ENCODE results near the gene SPATC1L.
"Not testable (repeated sequence)": the region's sequence is repeated elsewhere in the genome, so short reads cannot be mapped to it uniquely, and the experiment has no call there.

SPATC1L gene

GRCh38 chr21:46203203-46203600 is 18.9 kb upstream of the SPATC1L start:
- TF ChIP-seq, protein P1, sequence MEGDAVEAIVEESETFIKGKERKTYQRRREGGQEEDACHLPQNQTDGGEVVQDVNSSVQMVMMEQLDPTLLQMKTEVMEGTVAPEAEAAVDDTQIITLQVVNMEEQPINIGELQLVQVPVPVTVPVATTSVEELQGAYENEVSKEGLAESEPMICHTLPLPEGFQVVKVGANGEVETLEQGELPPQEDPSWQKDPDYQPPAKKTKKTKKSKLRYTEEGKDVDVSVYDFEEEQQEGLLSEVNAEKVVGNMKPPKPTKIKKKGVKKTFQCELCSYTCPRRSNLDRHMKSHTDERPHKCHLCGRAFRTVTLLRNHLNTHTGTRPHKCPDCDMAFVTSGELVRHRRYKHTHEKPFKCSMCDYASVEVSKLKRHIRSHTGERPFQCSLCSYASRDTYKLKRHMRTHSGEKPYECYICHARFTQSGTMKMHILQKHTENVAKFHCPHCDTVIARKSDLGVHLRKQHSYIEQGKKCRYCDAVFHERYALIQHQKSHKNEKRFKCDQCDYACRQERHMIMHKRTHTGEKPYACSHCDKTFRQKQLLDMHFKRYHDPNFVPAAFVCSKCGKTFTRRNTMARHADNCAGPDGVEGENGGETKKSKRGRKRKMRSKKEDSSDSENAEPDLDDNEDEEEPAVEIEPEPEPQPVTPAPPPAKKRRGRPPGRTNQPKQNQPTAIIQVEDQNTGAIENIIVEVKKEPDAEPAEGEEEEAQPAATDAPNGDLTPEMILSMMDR (conservative IDR thresholded peaks at IDR 0.05; ENCODE audit: low read length) = no peak
- H3K4me3 ChIP-seq (ENCODE audit: low read length) = no peak overlapping the region
- DNase-seq (ENCODE audit: low read depth) = no peak

GRCh38 chr21:46202592-46203202 is 18.4 kb upstream of the SPATC1L start:
- TF ChIP-seq, protein P1 (conservative IDR thresholded peaks at IDR 0.05; ENCODE audit: low read length) = no peak
- H3K4me3 ChIP-seq (ENCODE audit: low read length) = no peak overlapping the region
- no peak for DNase-seq (ENCODE audit: low read depth)

DNA sequence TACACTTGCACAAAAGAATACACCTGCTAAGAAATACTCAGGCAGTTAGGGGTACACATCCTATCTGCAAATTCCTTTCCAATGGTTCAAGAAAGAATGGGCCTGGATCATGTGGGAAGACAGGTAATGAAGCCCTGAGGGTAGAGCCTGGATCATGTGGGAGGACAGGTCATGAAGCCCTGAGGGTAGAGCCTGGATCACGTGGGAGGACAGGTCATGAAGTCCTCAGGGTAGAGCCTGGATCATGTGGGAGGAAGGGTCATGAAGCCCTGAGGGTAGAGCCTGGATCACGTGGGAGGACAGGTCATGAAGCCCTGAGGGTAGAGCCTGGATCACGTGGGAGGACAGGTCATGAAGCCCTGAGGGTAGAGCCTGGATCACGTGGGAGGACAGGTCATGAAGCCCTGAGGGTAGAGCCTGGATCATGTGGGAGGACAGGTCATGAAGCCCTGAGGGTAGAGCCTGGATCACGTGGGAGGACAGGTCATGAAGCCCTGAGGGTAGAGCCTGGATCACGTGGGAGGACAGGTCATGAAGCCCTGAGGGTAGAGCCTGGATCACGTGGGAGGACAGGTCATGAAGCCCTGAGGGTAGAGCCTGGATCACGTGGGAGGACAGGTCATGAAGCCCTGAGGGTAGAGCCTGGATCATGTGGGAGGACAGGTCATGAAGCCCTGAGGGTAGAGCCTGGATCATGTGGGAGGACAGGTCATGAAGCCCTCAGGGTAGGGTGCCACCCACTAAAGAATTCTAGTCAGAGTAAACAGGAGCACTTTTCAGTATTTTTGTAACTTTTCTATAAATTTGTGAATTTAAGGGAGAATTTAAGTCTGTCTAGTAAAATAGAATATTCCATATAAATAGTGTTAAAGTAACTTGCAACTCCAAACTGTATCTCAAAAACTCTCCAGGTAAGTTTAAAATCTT is 16.9 kb upstream of the SPATC1L start:
- H3K4me3 ChIP-seq (ENCODE audit: low read length); DNase-seq (ENCODE audit: low read depth): not testable (repeated sequence)

- no peak for DNase-seq (ENCODE audit: low read depth)
- TF ChIP-seq, protein P1 (conservative IDR thresholded peaks at IDR 0.05; ENCODE audit: low read length) = no peak
- no peak overlapping the region for H3K4me3 ChIP-seq (ENCODE audit: low read length)
Measured at GRCh38 chr21:46199436-46200373, 15.4 kb upstream of the SPATC1L start.

GRCh38 chr21:46196733-46197132 is 12.5 kb upstream of the SPATC1L start:
- no peak overlapping the region for H3K4me3 ChIP-seq (ENCODE audit: low read length)
- DNase-seq (ENCODE audit: low read depth) = no peak
- TF ChIP-seq, protein P1 (conservative IDR thresholded peaks at IDR 0.05; ENCODE audit: low read length) = no peak

DNA sequence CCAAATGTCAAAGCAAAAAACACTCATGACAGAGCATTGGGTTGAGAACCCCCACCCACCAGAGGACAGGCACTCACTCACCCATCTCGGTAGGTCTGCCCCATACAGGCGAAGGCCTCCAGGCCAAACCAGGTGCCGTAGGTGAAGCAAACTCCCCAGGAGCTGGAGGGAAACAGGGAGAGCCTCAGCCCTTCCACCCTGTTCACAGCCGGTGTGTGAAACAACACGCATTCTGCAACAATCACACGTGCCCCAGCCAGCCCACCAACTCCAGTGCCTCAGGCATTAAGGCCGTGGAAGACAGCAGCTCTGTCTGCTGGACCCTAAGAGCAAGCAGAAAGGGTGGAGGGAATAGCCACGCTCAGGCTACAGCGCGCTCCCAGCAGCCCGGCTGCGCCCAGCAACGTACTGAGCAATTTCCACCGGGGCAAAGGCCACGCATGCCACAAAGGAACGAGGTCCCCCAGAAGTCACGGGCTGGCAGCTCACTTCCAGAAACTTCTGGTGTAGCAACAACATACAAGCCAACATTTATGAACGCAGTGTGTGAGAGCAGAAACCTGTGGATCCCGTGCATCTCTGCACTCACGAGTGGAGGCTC is 11.4 kb upstream of the SPATC1L start:
- TF ChIP-seq, protein P1 (conservative IDR thresholded peaks at IDR 0.05; ENCODE audit: low read length) = no peak
- DNase-seq (ENCODE audit: low read depth) = no peak
- H3K4me3 ChIP-seq (ENCODE audit: low read length) = no peak overlapping the region
